Middle frontal gyrus (tissue), 1 donor: ENCODE measurements around the gene EIF4E3.

Experiments used
- DNase-seq: peaks from one replicate; pipeline ENCODE4 v3.0.0-alpha.2; 2015; ENCODE audit warnings: low spot score; ENCODE audit errors: extremely low spot score

EIF4E3 gene

DNA sequence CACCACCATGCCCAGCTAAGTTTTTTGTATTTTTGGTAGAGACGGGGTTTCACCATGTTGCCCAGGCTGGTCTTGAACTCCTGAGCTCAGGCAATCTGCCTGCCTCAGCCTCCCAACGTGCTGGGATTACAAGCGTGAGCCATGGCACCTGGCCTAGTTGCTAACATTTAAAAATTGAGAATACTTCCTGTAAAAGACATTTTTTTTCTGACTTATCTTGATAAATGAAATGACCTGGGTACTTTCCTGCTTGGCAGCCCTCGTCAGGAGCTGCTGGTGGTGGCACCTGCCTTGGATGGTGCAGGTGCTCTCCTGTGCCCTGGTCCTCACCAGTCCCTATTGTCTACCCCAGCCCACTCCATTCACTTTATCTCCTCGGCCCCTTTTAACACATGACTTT, 74.8 kb downstream of the EIF4E3 start:
- DNase-seq, result no peak

DNA sequence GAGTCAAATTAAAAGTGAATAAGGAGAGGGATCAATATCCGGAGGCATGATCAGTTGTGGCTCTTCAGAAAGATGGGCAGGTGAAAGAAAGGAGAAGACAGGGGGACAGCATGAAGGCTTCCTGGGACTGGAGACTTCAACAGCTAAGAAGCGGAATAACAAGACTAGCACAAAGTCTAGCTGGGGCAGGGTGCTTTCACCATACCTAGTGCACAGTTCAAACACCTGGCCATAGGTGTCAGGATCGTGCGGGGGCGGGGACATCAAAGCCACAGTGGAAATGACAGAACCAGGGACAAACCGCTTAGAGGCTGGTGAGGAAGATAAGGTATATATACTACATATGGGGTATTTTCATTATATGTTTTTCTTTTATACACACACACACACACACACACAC, 75.4 kb downstream of the EIF4E3 start:
- DNase-seq, result no peak

DNA sequence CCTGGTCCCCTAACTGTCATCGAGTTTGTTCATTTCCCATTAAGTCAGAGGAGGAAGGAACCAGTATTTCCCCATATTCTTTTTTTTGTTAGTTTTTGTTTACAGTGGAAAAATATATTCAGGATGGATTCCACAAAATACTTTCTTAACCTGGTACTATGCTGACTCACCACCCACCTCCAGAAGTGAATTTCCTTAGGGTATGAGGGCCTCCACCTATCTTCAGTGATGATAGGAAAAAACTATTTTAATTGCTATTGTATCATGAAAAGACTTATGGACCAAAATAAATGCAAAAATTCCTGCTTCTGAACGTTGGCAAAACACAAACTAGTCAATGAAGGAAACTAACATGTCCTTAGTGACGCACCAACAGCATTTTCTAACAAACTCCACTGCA, 77.5 kb downstream of the EIF4E3 start:
- DNase-seq, result no peak

DNA sequence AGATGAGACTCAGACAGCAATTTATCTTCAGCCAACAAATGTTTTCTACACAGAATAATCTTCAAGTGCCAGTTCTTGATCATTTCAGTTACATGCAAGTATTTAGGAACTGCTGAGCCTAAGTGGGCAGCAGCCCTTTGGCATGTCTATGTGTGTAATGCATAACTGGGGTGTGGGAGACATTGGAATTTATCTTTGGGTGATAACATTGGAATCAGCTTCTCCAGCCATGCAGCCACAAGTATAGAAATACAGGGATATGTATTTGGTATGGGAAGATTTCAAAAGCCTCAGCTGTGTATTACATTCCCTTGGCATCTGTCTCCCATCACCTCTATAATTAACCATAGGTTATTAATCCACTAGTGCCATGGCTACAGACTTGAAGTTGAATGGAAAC, 78.2 kb downstream of the EIF4E3 start:
- DNase-seq, result no peak

DNA sequence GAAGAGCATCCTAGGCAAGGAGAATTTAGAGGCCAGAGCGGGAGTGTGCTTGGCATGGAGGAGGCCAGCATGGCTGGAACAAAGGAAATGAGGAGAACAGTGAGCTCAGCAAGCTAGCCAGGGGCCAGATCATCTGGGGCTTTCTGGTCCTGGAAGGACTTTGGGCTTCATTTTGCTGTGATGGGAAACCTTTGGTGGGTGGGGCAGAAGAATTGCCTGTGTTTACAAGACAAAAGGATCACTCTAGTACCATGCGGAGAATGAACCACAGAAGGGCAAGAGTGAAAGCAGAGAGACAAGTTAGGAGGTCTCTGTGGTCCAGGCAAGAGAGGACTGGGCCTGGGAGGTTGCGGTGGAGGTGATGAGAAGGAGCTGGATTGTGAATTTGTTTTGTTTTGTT, 80.1 kb downstream of the EIF4E3 start:
- no peak for DNase-seq

DNA sequence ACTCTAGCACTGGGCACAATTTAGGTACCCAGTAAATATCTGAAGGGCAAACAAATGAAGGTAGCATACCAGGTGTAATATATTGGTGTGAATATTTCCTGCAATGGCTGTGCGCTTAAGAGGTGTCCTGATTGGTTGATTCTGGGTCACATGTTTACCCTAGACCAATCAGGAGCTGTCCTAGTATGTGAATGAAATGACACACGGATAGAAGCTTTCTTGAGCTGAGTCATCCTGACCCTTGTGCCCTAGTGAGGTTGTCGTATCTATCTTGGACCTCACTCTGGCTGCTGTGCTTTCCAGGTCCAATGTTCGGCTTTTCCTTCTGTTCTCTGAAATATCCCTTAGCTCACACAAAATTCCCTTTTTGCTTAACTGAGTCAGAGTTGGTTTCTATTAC, 83.5 kb downstream of the EIF4E3 start:
- no peak for DNase-seq

DNA sequence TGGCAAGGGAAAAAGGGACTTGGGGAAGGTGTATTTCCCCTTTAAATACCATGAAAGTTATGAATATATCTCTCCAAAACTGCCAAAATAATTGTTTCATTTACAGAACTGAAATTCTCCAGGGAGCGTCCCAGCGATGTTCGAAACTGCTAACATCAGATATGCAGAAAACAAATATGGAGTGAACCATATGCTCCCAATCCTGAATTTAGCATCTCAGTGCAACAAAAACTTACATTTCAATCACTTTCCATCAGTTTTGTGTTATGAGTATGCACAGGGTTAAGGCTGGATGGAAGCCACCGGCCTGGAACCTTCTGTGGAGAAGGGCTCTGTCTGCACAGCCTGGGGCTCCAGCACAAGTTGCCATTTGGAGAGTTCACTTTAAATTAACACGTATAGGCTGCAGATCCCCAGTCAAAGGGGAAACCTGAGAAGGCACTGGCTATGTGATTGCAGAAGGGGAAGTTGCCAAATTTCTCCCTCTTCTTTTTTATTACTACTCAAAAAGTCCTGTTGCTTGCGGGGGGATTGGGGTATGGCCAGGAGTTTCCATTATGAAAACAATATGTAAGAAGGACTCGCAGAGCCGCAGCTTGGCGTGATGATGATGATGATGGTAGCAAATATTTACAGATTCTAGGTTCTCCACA, 84.7 kb downstream of the EIF4E3 start:
- DNase-seq, result no peak

DNA sequence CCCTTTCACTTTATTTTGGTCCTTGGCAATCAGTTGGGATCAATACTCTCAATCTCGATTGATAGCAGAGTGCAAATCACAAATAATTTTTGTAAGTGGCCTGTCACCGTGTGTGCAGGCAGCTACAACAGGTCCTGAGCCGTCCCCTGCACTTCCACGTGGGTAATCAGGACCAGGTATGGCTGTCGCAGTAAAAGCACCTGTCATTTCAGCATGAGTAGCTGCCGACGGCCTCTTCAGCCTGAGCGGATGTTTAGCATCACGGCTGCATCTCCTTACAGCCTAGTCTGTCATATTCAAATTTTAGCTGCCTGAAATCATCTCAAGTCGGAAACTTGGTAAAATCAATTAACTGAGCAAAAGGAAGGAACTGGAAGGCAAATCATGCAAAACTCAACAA, 88.7 kb downstream of the EIF4E3 start:
- no peak for DNase-seq

DNA sequence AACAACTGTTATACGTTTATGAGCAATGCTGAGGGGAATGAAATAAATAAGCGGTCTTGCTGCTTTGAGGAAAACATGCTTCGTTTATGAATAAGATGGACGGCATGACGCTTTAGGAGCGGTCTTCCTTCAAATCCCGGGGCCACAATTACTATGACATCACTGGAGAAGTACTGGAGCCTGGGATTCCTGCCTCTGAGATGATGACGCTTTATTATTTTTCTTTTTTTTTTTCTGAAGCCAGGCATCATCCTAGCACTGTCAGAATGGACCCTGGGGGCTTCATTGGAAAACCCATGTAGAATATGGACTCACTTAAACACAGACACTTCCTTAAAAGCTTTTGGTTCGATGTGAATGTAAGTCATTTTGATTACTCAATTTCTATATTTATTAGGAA, 89.2 kb downstream of the EIF4E3 start:
- DNase-seq, result no peak

DNA sequence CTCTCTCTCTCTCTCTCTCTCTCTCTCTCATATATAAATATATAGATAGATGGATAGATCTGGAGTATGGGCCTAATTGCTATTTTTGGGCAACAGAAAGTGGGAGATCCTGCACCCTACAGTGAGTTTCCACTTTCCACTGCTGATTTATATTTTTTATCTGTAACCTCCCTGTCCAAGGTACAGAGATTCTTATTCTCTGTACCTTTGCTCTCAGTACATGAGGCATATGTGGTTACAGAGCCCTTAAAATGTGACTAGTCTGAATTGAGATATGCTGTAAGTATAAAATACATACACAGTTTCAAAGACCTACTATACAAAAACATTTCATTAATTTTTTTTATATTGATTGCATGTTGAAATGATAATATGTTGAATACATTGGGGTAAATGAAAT, 90.5 kb downstream of the EIF4E3 start:
- DNase-seq, result no peak

DNA sequence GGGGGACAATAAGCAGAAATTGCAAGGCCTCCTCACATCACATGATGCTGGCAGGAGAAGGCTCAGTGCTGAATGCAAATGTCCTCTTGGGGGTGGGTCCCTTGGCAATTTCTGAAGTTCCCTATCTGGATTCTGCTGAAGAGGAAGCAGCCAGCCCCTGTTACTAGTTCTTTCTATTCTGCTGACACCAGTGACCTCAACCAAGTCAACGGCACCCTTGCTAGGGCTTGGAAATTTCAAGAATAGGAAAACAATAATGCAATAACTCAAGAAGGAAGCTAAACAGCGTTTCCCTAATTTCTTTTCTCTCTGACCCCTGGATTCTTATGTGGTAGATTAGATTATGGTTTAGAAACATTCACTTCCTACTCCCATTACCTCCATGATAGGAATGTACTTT, 95.5 kb downstream of the EIF4E3 start:
- no peak for DNase-seq

DNA sequence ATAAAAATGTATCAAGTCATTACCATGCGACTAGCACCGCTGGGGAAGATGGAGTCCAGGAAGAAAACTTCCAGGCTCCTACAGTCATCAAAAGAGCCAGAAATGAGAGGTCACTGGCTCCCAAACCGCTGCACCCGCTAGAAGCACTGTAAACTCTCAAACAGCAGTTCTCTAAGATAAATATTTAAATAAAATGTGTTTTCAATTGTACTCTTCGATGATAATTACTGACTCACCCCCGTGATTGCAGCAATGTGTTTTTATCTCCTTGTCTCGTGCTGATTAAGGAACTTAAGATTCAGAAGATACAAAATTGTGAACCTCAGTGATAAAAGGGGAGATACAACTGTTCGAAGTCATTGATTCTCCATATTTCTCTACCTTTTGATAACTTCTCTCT, 95.9 kb downstream of the EIF4E3 start:
- no peak for DNase-seq

DNA sequence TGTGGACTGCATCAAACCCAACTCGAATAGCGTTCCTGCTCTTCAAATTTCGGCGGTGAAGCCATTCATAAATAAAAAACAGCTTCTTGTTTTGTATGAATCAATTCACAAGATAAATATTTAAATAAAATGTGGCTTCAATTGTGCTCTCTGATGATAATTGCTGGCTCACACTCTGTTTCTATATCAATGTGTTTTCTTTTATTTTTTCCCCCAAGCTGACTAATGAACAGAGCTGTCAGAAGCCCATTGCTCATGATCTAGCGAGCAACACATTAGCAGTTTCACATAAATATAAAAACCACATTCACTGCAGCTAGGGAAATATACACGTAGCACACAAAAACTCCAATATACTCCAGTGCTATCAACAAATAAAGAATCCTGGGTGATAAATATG, 96.7 kb downstream of the EIF4E3 start:
- DNase-seq, result no peak

DNA sequence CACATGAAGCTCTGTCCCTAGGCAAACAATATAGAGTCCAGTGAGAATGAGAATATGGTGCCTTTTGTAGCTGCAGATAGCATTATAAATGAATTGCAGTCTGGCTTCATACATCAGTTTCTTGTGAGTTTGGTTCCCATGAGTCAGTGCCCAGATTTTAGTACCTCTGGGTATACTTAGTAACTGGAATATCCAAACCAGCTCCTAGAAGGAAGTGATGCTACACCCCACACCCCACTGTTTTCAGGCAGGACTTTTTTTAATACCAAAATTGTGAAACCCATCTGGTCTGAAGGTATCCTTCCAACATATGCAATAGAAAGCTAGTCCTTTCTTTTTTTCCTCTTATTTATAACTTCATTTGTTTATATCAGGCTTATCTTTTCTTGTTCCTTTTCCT, 99.5 kb downstream of the EIF4E3 start:
- no peak for DNase-seq
